ENCODE data around the gene CCL26. TPM values are rescaled to one million over a fixed set of nuclear protein-coding genes. Genes with fewer than 3 reads are reported as not detected.

CCL26 gene
- total and polyA plus RNA-seq, 2 donors from 2014 or later = 0.88 TPM; not detected in 1

- intact Hi-C loops (cut with DNase I) = no loop called here
- peaks cover 0 to 6% (median 0%) of the 10 kb centered on the region in 3 donors for H3K4me1 ChIP-seq (ENCODE audit: control insufficient read depth in 2 of 3, insufficient read depth in 2 of 3, low read depth in 1 of 3, low read length in 3 of 3)
- no peak overlapping the region for H3K27ac ChIP-seq (ENCODE audit: low read depth in 2 of 2, low read length in 2 of 2)
- H3K36me3 ChIP-seq (ENCODE audit: control insufficient read depth in 2 of 3, insufficient read depth in 3 of 3, low read length in 3 of 3) = no peaks in the 10 kb centered on the region
- DNase-seq = no peak
- no peak for TF ChIP-seq CTCF (IDR thresholded peaks at IDR 0.05; ENCODE audit: borderline replicate concordance, extremely low read depth, insufficient read depth)
- no peaks in the 10 kb centered on the region for H3K9me3 ChIP-seq (ENCODE audit: control insufficient read depth in 2 of 3, insufficient read depth in 1 of 3, low read length in 3 of 3)
- H3K4me3 ChIP-seq (ENCODE audit: low read length in 3 of 3) = no peak overlapping the region
- no peak for FAIRE-seq
- H3K9ac ChIP-seq (ENCODE audit: low read length in 3 of 3) = no peak overlapping the region
- H3K27me3 ChIP-seq (ENCODE audit: control insufficient read depth, insufficient read depth, low read length) = no peaks in the 10 kb centered on the region
Observed at GRCh38 chr7:75743455-75743859, 28.6 kb downstream of the CCL26 start.

- intact Hi-C loops (cut with DNase I) = no loop called here
- no peaks in the 10 kb centered on the region for H3K9me3 ChIP-seq (ENCODE audit: control insufficient read depth in 2 of 3, insufficient read depth in 1 of 3, low read length in 3 of 3)
- no peak overlapping the region for H3K27ac ChIP-seq (ENCODE audit: low read depth in 2 of 2, low read length in 2 of 2)
- no peaks in the 10 kb centered on the region for H3K27me3 ChIP-seq (ENCODE audit: control insufficient read depth, insufficient read depth, low read length)
- FAIRE-seq (no peak), DNase-seq (peak in 4 of 5 donors; percentile 56 to 78 (median 77))
- no peak overlapping the region for H3K9ac ChIP-seq (ENCODE audit: low read length in 3 of 3)
- no peaks in the 10 kb centered on the region for H3K36me3 ChIP-seq (ENCODE audit: control insufficient read depth in 2 of 3, insufficient read depth in 3 of 3, low read length in 3 of 3)
- TF ChIP-seq CTCF (IDR thresholded peaks at IDR 0.05; ENCODE audit: borderline replicate concordance, extremely low read depth, insufficient read depth) = no peak
- H3K4me3 ChIP-seq (ENCODE audit: low read length in 3 of 3) = no peak overlapping the region
- peaks cover 0 to 15% (median 3%) of the 10 kb centered on the region in 3 donors for H3K4me1 ChIP-seq (ENCODE audit: control insufficient read depth in 2 of 3, insufficient read depth in 2 of 3, low read depth in 1 of 3, low read length in 3 of 3)
Observed at GRCh38 chr7:75740846-75741497, 31.0 kb downstream of the CCL26 start.

- intact Hi-C loops (cut with DNase I) = no loop called here
- Histone ChIP-seq H3K27ac (ENCODE audit: low read depth in 2 of 2, low read length in 2 of 2) (peak overlapping the region; percentile 83 to 96), H3K36me3 (ENCODE audit: control insufficient read depth in 2 of 3, insufficient read depth in 3 of 3, low read length in 3 of 3) (no peaks in the 10 kb centered on the region), H3K27me3 (ENCODE audit: control insufficient read depth, insufficient read depth, low read length) (no peaks in the 10 kb centered on the region), H3K9me3 (ENCODE audit: control insufficient read depth in 2 of 3, insufficient read depth in 1 of 3, low read length in 3 of 3) (no peaks in the 10 kb centered on the region), H3K4me3 (ENCODE audit: low read length in 3 of 3) (peak overlapping the region; percentile 32 to 77 (median 73)), H3K9ac (ENCODE audit: low read length in 3 of 3) (peak overlapping the region; percentile 2 to 58 (median 51)), H3K4me1 (ENCODE audit: control insufficient read depth in 2 of 3, insufficient read depth in 2 of 3, low read depth in 1 of 3, low read length in 3 of 3) (peaks cover 0 to 16% (median 7%) of the 10 kb centered on the region in 3 donors)
- TF ChIP-seq CTCF (IDR thresholded peaks at IDR 0.05; ENCODE audit: borderline replicate concordance, extremely low read depth, insufficient read depth) = no peak
- FAIRE-seq (no peak), DNase-seq (no peak)
Observed at GRCh38 chr7:75739796-75740672, 32.0 kb downstream of the CCL26 start.
